ENCODE measurements around the gene MAPK4. TPM values are rescaled to one million over a fixed set of nuclear protein-coding genes. Genes with fewer than 3 reads are reported as not detected.

The MAPK4 gene
- polyA plus RNA-seq, 4 donors, result 0.22 to 0.92 (median 0.76) TPM

DNA sequence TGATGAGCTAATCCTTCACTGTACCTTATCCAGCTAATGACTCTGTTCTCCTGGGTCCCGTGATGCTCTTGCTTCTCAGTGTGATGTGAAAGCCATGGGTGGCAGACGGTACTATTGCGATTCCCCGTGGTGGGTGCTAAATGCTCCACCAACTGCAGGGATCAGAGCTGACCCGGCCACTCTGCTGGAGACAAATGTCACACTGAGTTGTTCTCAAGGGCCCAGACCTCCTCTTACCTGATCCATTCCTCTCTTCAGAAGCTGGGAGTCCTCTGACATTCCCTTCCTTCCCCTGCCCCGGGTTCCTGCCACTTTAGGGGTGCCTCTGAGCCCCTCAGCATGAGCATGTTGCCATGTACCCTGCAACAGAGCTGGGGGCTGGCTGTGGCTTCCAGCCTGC is 105.1 kb downstream of the MAPK4 start:
- no peaks in the 10 kb centered on the region for H3K27me3 ChIP-seq (ENCODE audit: control insufficient read depth in 3 of 3, insufficient read depth in 3 of 3, low read length in 3 of 3)
- H3K4me1 ChIP-seq (ENCODE audit: control insufficient read depth in 3 of 3, insufficient read depth in 2 of 3, low read depth in 1 of 3, low read length in 2 of 3), result no peaks in the 10 kb centered on the region
- WGBS, 3 donors, result 60 to 71% (median 70%) methylated on average over 6 of the region's 6 CpGs
- no peak for FAIRE-seq
- H3K27ac ChIP-seq (ENCODE audit: low read depth in 1 of 3, low read length in 2 of 3), result no peak overlapping the region
- H3K4me3 ChIP-seq (ENCODE audit: low read depth in 1 of 3, low read length in 3 of 3), result no peak overlapping the region
- H3K36me3 ChIP-seq (ENCODE audit: control insufficient read depth in 3 of 3, insufficient read depth in 2 of 3, low read depth in 1 of 3, low read length in 3 of 3), result no peaks in the 10 kb centered on the region
- DNase-seq, result no peak
- peaks cover 0 to 5% of the 10 kb centered on the region in 2 donors for H3K9me3 ChIP-seq (ENCODE audit: control insufficient read depth in 2 of 2, insufficient read depth in 1 of 2, low read depth in 1 of 2, low read length in 1 of 2)

DNA sequence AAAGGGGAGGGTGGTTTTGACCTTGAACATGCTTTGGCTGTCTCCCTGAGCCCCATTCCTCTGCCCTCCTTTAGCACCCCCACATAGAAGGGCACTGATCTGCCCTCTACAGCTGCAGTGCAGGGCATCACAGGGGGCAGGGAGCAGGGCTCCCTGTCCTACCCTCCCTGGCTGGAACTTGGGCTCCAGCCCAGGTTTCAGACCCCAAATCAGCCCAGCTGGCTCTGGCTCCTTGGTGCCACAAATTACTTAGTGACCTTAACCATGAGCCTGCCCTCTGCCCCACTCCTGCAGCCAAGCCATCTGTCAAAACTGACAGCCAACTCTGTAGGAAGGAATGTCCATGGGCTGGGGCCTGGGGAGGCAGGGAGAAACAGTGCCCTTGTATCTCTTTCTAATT is 105.6 kb downstream of the MAPK4 start:
- Histone ChIP-seq H3K36me3 (ENCODE audit: control insufficient read depth in 3 of 3, insufficient read depth in 2 of 3, low read depth in 1 of 3, low read length in 3 of 3) (no peaks in the 10 kb centered on the region), H3K9me3 (ENCODE audit: control insufficient read depth in 2 of 2, insufficient read depth in 1 of 2, low read depth in 1 of 2, low read length in 1 of 2) (peaks cover 0 to 5% of the 10 kb centered on the region in 2 donors), H3K27ac (ENCODE audit: low read depth in 1 of 3, low read length in 2 of 3) (no peak overlapping the region), H3K4me1 (ENCODE audit: control insufficient read depth in 3 of 3, insufficient read depth in 2 of 3, low read depth in 1 of 3, low read length in 2 of 3) (no peaks in the 10 kb centered on the region), H3K4me3 (ENCODE audit: low read depth in 1 of 3, low read length in 3 of 3) (no peak overlapping the region), H3K27me3 (ENCODE audit: control insufficient read depth in 3 of 3, insufficient read depth in 3 of 3, low read length in 3 of 3) (no peaks in the 10 kb centered on the region)
- no peak for DNase-seq
- no peak for FAIRE-seq

DNA sequence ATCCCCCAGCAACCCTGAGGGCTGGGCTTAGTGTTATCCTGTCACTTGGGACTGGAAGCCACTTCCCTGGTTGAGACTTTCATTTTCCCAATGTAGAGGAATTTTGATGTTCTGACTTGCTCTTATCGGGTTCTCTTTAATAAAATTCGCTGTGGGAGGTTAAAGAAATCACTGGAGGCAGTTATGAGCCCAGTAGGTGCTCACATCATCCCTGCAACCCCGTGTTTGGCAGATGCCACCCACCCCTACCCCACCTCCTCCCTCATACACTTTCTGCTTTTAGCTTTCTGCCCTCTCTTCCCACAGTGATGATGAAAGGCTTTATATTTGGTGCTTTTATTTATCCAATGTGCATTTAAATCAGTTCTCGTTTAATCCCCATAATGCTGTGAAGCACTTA is 106.6 kb downstream of the MAPK4 start:
- H3K27ac ChIP-seq (ENCODE audit: low read depth in 1 of 3, low read length in 2 of 3), result no peak overlapping the region
- 76 to 80% (median 78%) methylated on average over 4 of the region's 4 CpGs for WGBS, 3 donors
- no peaks in the 10 kb centered on the region for H3K27me3 ChIP-seq (ENCODE audit: control insufficient read depth in 3 of 3, insufficient read depth in 3 of 3, low read length in 3 of 3)
- FAIRE-seq (no peak), DNase-seq (no peak)
- H3K36me3 ChIP-seq (ENCODE audit: control insufficient read depth in 3 of 3, insufficient read depth in 2 of 3, low read depth in 1 of 3, low read length in 3 of 3), result no peaks in the 10 kb centered on the region
- no peaks in the 10 kb centered on the region for H3K4me1 ChIP-seq (ENCODE audit: control insufficient read depth in 3 of 3, insufficient read depth in 2 of 3, low read depth in 1 of 3, low read length in 2 of 3)
- H3K9me3 ChIP-seq (ENCODE audit: control insufficient read depth in 2 of 2, insufficient read depth in 1 of 2, low read depth in 1 of 2, low read length in 1 of 2), result peaks cover 0 to 5% of the 10 kb centered on the region in 2 donors
- H3K4me3 ChIP-seq (ENCODE audit: low read depth in 1 of 3, low read length in 3 of 3), result no peak overlapping the region

DNA sequence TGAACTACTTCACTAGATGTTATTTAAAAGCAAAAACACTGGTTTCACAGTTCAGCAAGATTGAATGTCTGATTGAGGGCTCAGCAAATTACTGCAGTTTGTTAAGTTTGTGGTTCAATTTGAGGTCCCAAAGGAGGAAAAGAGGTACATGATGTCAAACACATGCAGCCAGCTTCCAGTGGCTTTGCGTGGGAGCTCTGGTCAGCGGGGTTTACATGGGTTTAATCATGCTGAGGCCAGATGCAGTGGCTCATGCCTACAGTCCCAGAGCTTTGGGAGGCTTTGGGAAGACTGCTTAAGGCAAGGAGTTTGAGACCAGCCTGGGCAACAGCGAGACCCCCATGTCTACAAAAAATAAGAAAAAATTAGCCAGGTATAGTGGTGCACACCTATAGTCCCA is 111.5 kb downstream of the MAPK4 start:
- WGBS, 3 donors, result 81 to 88% (median 83%) methylated on average over 3 of the region's 3 CpGs
- H3K4me3 ChIP-seq (ENCODE audit: low read depth in 1 of 3, low read length in 3 of 3), result no peak overlapping the region
- no peaks in the 10 kb centered on the region for H3K9me3 ChIP-seq (ENCODE audit: control insufficient read depth in 2 of 2, insufficient read depth in 1 of 2, low read depth in 1 of 2, low read length in 1 of 2)
- no peaks in the 10 kb centered on the region for H3K4me1 ChIP-seq (ENCODE audit: control insufficient read depth in 3 of 3, insufficient read depth in 2 of 3, low read depth in 1 of 3, low read length in 2 of 3)
- DNase-seq (no peak), FAIRE-seq (no peak)
- H3K27ac ChIP-seq (ENCODE audit: low read depth in 1 of 3, low read length in 2 of 3), result no peak overlapping the region
- no peaks in the 10 kb centered on the region for H3K27me3 ChIP-seq (ENCODE audit: control insufficient read depth in 3 of 3, insufficient read depth in 3 of 3, low read length in 3 of 3)
- H3K36me3 ChIP-seq (ENCODE audit: control insufficient read depth in 3 of 3, insufficient read depth in 2 of 3, low read depth in 1 of 3, low read length in 3 of 3), result no peaks in the 10 kb centered on the region

DNA sequence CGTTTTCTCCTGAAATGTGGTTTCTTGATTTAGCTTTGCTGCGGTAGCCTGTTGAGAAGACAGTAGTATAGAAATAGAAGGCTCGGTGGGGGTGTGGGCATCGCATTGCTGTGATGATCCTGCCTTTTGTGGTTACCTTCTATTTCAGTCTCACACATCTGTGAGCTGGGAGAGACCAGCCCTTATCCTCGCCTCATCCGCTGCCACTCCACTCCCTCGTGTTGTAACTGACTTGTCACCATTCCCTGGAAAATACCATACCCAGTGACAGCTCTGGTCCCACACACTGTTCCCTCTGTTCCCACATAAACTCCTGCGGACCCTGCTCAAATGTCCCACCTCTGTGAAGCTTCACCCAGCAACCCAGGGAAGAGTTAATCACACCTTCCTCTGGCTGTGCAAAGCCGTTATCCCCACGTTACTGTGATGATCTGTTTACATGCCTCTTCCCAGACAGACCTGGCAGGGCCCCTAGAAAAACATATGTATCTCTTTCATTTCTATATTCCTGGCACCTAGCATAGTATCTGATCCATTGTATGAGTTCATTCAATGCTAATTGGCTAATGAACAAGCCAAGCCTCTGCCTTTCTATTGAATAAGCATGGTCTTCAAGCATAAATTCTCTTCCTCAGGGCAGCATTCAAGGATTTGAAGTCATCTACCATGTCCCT is 114.6 kb downstream of the MAPK4 start:
- FAIRE-seq (no peak), DNase-seq (no peak)
- Histone ChIP-seq H3K4me3 (ENCODE audit: low read depth in 1 of 3, low read length in 3 of 3) (no peak overlapping the region), H3K9me3 (ENCODE audit: control insufficient read depth in 2 of 2, insufficient read depth in 1 of 2, low read depth in 1 of 2, low read length in 1 of 2) (no peaks in the 10 kb centered on the region), H3K27ac (ENCODE audit: low read depth in 1 of 3, low read length in 2 of 3) (no peak overlapping the region), H3K27me3 (ENCODE audit: control insufficient read depth in 3 of 3, insufficient read depth in 3 of 3, low read length in 3 of 3) (peaks cover 0 to 2% (median 0%) of the 10 kb centered on the region in 3 donors), H3K4me1 (ENCODE audit: control insufficient read depth in 3 of 3, insufficient read depth in 2 of 3, low read depth in 1 of 3, low read length in 2 of 3) (no peaks in the 10 kb centered on the region), H3K36me3 (ENCODE audit: control insufficient read depth in 3 of 3, insufficient read depth in 2 of 3, low read depth in 1 of 3, low read length in 3 of 3) (no peaks in the 10 kb centered on the region)
- WGBS, 3 donors, result 72 to 78% (median 74%) methylated on average over 10 of the region's 10 CpGs

DNA sequence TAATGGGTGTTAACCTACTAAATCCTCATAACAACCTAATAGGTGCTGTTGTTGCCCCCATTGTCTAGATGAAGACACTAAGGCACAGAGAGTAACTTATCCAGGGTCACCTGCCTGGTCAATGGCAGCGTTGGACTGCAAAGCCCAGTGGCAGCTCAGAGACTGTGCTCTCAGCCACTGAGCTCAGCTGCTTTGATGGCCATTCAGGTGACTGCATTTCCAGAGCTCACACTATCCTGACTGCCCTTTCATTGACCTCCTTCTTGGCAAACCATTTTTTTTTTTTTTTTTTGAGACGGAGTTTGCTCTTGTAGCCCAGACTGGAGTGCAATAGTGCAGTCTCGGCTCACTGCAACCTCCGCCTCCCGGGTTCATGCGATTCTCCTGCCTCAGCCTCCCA is 115.2 kb downstream of the MAPK4 start:
- no peaks in the 10 kb centered on the region for H3K4me1 ChIP-seq (ENCODE audit: control insufficient read depth in 3 of 3, insufficient read depth in 2 of 3, low read depth in 1 of 3, low read length in 2 of 3)
- WGBS, 3 donors, result 89 to 93% (median 90%) methylated on average over 6 of the region's 6 CpGs

DNA sequence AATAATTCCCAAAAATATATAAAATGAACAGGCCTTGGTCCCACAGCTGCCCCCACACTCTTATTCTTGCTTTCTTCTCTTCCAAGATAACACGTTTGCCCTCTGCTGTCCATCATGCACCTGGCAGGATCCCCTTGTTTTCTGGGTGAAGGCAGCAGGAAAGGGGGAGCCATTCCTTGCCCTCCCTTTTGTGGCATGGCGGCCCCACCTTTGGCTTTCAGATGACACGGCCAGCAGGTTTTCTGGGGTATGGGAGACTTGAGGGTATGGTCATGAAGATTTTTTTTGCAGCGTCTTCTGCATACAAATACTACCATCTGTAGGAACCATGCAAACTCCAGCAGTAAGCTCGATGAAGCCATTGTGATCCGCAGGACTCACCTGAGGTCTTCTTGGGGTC is 118.8 kb downstream of the MAPK4 start:
- Histone ChIP-seq H3K4me3 (ENCODE audit: low read depth in 1 of 3, low read length in 3 of 3) (no peak overlapping the region), H3K27ac (ENCODE audit: low read depth in 1 of 3, low read length in 2 of 3) (no peak overlapping the region), H3K9me3 (ENCODE audit: control insufficient read depth in 2 of 2, insufficient read depth in 1 of 2, low read depth in 1 of 2, low read length in 1 of 2) (no peaks in the 10 kb centered on the region), H3K4me1 (ENCODE audit: control insufficient read depth in 3 of 3, insufficient read depth in 2 of 3, low read depth in 1 of 3, low read length in 2 of 3) (no peaks in the 10 kb centered on the region), H3K36me3 (ENCODE audit: control insufficient read depth in 3 of 3, insufficient read depth in 2 of 3, low read depth in 1 of 3, low read length in 3 of 3) (no peaks in the 10 kb centered on the region), H3K27me3 (ENCODE audit: control insufficient read depth in 3 of 3, insufficient read depth in 3 of 3, low read length in 3 of 3) (peaks cover 0 to 2% (median 0%) of the 10 kb centered on the region in 3 donors)
- DNase-seq, result no peak
- FAIRE-seq, result no peak
- WGBS, 3 donors, result 87 to 90% (median 89%) methylated on average over 6 of the region's 6 CpGs

More for the DNA sequence above, 115.2 kb downstream of the MAPK4 start:
- H3K36me3 ChIP-seq (ENCODE audit: control insufficient read depth in 3 of 3, insufficient read depth in 2 of 3, low read depth in 1 of 3, low read length in 3 of 3), result no peaks in the 10 kb centered on the region
- no peak for DNase-seq
- H3K4me3 ChIP-seq (ENCODE audit: low read depth in 1 of 3, low read length in 3 of 3), result no peak overlapping the region
- FAIRE-seq, result no peak
- H3K9me3 ChIP-seq (ENCODE audit: control insufficient read depth in 2 of 2, insufficient read depth in 1 of 2, low read depth in 1 of 2, low read length in 1 of 2), result no peaks in the 10 kb centered on the region
- no peak overlapping the region for H3K27ac ChIP-seq (ENCODE audit: low read depth in 1 of 3, low read length in 2 of 3)
- H3K27me3 ChIP-seq (ENCODE audit: control insufficient read depth in 3 of 3, insufficient read depth in 3 of 3, low read length in 3 of 3), result peaks cover 0 to 2% (median 0%) of the 10 kb centered on the region in 3 donors

DNA sequence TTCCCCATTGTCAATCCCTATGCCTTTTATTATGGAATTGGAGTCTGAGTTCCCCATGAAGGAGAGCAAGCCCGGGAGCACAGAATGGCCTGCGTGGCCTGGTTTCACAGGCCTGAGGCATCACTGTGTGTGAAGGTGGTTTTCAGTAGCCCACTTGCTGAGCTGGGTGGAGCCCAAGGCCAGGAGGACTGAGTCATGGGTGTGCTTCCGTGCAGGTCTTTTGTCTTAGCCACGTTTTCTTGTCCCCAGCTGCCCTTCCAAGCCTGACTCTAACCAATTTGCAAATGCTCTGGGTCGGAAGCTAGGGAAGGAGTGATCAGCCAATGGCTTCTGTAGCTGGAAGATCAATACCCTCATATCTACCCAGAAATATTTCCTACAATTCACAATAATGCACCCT is 119.2 kb downstream of the MAPK4 start:
- Histone ChIP-seq H3K9me3 (ENCODE audit: control insufficient read depth in 2 of 2, insufficient read depth in 1 of 2, low read depth in 1 of 2, low read length in 1 of 2) (no peaks in the 10 kb centered on the region), H3K4me1 (ENCODE audit: control insufficient read depth in 3 of 3, insufficient read depth in 2 of 3, low read depth in 1 of 3, low read length in 2 of 3) (no peaks in the 10 kb centered on the region), H3K4me3 (ENCODE audit: low read depth in 1 of 3, low read length in 3 of 3) (no peak overlapping the region), H3K27ac (ENCODE audit: low read depth in 1 of 3, low read length in 2 of 3) (no peak overlapping the region), H3K27me3 (ENCODE audit: control insufficient read depth in 3 of 3, insufficient read depth in 3 of 3, low read length in 3 of 3) (peaks cover 0 to 2% (median 0%) of the 10 kb centered on the region in 3 donors), H3K36me3 (ENCODE audit: control insufficient read depth in 3 of 3, insufficient read depth in 2 of 3, low read depth in 1 of 3, low read length in 3 of 3) (no peaks in the 10 kb centered on the region)
- FAIRE-seq (no peak), DNase-seq (no peak)
- WGBS, 3 donors, result 85 to 89% (median 85%) methylated on average over 5 of the region's 5 CpGs

DNA sequence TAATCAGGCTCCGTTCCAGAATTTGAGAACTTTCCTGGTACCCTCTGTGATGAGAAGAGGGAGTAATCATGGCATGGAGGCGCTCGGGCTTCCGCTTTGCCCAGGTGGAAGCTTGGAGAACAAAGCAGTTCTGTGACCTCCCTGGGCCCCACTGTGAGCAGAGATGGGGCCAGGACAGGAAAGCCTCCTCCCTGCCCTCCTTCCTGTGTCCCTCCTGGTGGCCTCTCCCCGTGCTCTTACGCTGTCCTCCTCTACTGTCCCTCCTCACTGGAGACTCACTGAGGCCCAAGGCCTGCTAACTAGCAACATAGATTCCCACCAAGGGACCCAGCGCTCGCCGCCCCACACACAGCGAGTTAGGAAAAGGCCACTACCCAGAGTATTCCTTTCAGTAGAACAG is 119.8 kb downstream of the MAPK4 start:
- Histone ChIP-seq H3K9me3 (ENCODE audit: control insufficient read depth in 2 of 2, insufficient read depth in 1 of 2, low read depth in 1 of 2, low read length in 1 of 2) (no peaks in the 10 kb centered on the region), H3K27ac (ENCODE audit: low read depth in 1 of 3, low read length in 2 of 3) (no peak overlapping the region), H3K4me1 (ENCODE audit: control insufficient read depth in 3 of 3, insufficient read depth in 2 of 3, low read depth in 1 of 3, low read length in 2 of 3) (no peaks in the 10 kb centered on the region), H3K36me3 (ENCODE audit: control insufficient read depth in 3 of 3, insufficient read depth in 2 of 3, low read depth in 1 of 3, low read length in 3 of 3) (no peaks in the 10 kb centered on the region), H3K27me3 (ENCODE audit: control insufficient read depth in 3 of 3, insufficient read depth in 3 of 3, low read length in 3 of 3) (peaks cover 0 to 2% (median 0%) of the 10 kb centered on the region in 3 donors), H3K4me3 (ENCODE audit: low read depth in 1 of 3, low read length in 3 of 3) (no peak overlapping the region)
- 85 to 98% (median 92%) methylated on average over 10 of the region's 10 CpGs for WGBS, 3 donors
- FAIRE-seq (no peak), DNase-seq (no peak)

Measured in small intestine (tissue), 7 donors.